ENCODE measurements around the gene RFNG.

- TF ChIP-seq CTCF (optimal IDR thresholded peaks at IDR 0.05 in 1 of 3, IDR thresholded peaks at IDR 0.05 in 1 of 3, conservative IDR thresholded peaks at IDR 0.05 in 1 of 3; ENCODE audit: extremely low read depth in 1 of 3, insufficient read depth in 2 of 3, low read length in 3 of 3) (no peak), EZH2 (IDR thresholded peaks at IDR 0.05; ENCODE audit: low read length) (no peak)
Measured at GRCh38 chr17:82055023-82055964, 3.7 kb upstream of the RFNG start.

Data from keratinocyte (primary cell).